Kidney (tissue), 14 donors: ENCODE measurements around the gene MATR3. TPM values are rescaled to one million over a fixed set of nuclear protein-coding genes. Genes with fewer than 3 reads are reported as not detected.

Experiments used
- DNase-seq, 5 donors: peaks; one replicate each; pipeline ENCODE4 v3.0.0-alpha.2; 2013 to 2020
- FAIRE-seq: peaks from 2 replicates; lab custom pipeline; 2012; peaks lifted over from hg19 to GRCh38; lab: Jason Lieb, UNC
- H3K27ac ChIP-seq, 2 donors: one replicate each; pipeline ENCODE4 v1.7.0; 2013; ENCODE audit warnings: low read depth in 2 of 2, low read length in 2 of 2, inconsistent platforms in 1 of 2
- H3K27me3 ChIP-seq: one replicate; pipeline ENCODE4 v1.7.1; 2013; ENCODE audit warnings: low read length, inconsistent platforms; ENCODE audit not compliant: control insufficient read depth, insufficient read depth
- H3K36me3 ChIP-seq, 3 donors: one replicate each; pipeline versions ENCODE4 v1.7.0 to v1.7.1; 2013; ENCODE audit warnings: low read length in 3 of 3, control low read depth in 1 of 3, inconsistent platforms in 1 of 3; ENCODE audit not compliant: insufficient read depth in 3 of 3, control insufficient read depth in 2 of 3
- H3K4me1 ChIP-seq, 3 donors: one replicate each; pipeline versions ENCODE4 v1.7.0 to v1.7.1; 2013; ENCODE audit warnings: low read length in 3 of 3, inconsistent platforms in 1 of 3, low read depth in 1 of 3; ENCODE audit not compliant: control insufficient read depth in 2 of 3, insufficient read depth in 2 of 3
- H3K4me3 ChIP-seq, 3 donors: one replicate each; pipeline versions ENCODE4 v1.7.0 to v1.8.1; 2013; ENCODE audit warnings: low read length in 3 of 3, control low read depth in 1 of 3, inconsistent platforms in 1 of 3
- H3K9ac ChIP-seq, 3 donors: one replicate each; pipeline versions ENCODE4 v1.7.0 to v1.7.1; 2013; ENCODE audit warnings: low read length in 3 of 3, control low read depth in 1 of 3, inconsistent platforms in 1 of 3
- H3K9me3 ChIP-seq, 3 donors: one replicate each; pipeline versions ENCODE4 v1.7.0 to v1.7.1; 2013; ENCODE audit warnings: low read length in 3 of 3, control low read depth in 1 of 3, inconsistent platforms in 1 of 3; ENCODE audit not compliant: control insufficient read depth in 2 of 3, insufficient read depth in 1 of 3
- CTCF ChIP-seq: IDR thresholded peaks from 3 replicates; pipeline ENCODE4 v1.5.1; 2012; ENCODE audit warnings: mild to moderate bottlenecking, moderate library complexity, borderline replicate concordance; ENCODE audit not compliant: insufficient read depth; ENCODE audit errors: extremely low read depth
- intact Hi-C: fragments of 100-400 bp; cut with DNase I; formaldehyde crosslinking; loops from one replicate; pipeline ENCODE4 v1.11.1; 2022
- polyA plus RNA-seq: library from polyadenylated mRNA; stranded (reverse); fragments of 350-450 nt; fragmentation: Illumina TruSeq; extraction: RNeasy Lipid Tissue Mini Kit (QIAGEN cat#74804); gene quantifications from one replicate; pipeline ENCODE4 v1.2.3, GENCODE V29; 2014; ENCODE audit warnings: low read depth, low replicate concordance; ENCODE audit not compliant: insufficient read depth
- total RNA-seq: library from RNA; stranded (reverse); fragmentation: NEBNext Ultra II Directional; extraction: Animal tissue kit (Norgen Biotek cat#: 25700); gene quantifications from one replicate; pipeline ENCODE4 v1.2.1, GENCODE V29; 2021
- donor health status: control.
- donor health status: control.
- donor health status: control.
- donor health status: control.
- donor health status: control.
- donor health status: DM: yes; HTN: yes; CAD: no.
- donor health status: Normal renal cell carcinoma (clear cell type).

Gene MATR3
- total and polyA plus RNA-seq, 2 donors from 2014 or later, result 124 to 215 TPM

- no peak overlapping the region for H3K9ac ChIP-seq
- intact Hi-C loops, result no loop called here
- peaks cover 0 to 17% (median 14%) of the 10 kb centered on the region in 3 donors for H3K4me1 ChIP-seq
- DNase-seq (peak in 1 of 5 donors; percentile 2), FAIRE-seq (no peak)
- no peaks in the 10 kb centered on the region for H3K27me3 ChIP-seq
- H3K9me3 ChIP-seq, result no peaks in the 10 kb centered on the region
- H3K36me3 ChIP-seq, result no peaks in the 10 kb centered on the region
- no peak overlapping the region for H3K27ac ChIP-seq
- no peak for TF ChIP-seq CTCF
- no peak overlapping the region for H3K4me3 ChIP-seq
Observed at GRCh38 chr5:139275536-139275935, 18.0 kb upstream of the MATR3 start.

- FAIRE-seq, result no peak
- Histone ChIP-seq H3K4me1 (peaks cover 0 to 17% (median 14%) of the 10 kb centered on the region in 3 donors), H3K27ac (no peak overlapping the region), H3K27me3 (no peaks in the 10 kb centered on the region), H3K36me3 (no peaks in the 10 kb centered on the region), H3K9ac (no peak overlapping the region), H3K9me3 (no peaks in the 10 kb centered on the region), H3K4me3 (no peak overlapping the region)
- peak in 1 of 5 donors; percentile 25 for DNase-seq
- intact Hi-C loops, result no loop called here
- no peak for TF ChIP-seq CTCF
Observed at GRCh38 chr5:139275956-139276355, 17.6 kb upstream of the MATR3 start.

GRCh38 chr5:139276426-139276825, 17.1 kb upstream of the MATR3 start:
- no peak overlapping the region for H3K9ac ChIP-seq
- H3K27ac ChIP-seq, result no peak overlapping the region
- peaks cover 0 to 14% (median 12%) of the 10 kb centered on the region in 3 donors for H3K4me1 ChIP-seq
- no peak overlapping the region for H3K4me3 ChIP-seq
- FAIRE-seq (no peak), DNase-seq (peak in 1 of 5 donors; percentile 6)
- no peak for TF ChIP-seq CTCF
- intact Hi-C loops, result no loop called here
- H3K27me3 ChIP-seq, result no peaks in the 10 kb centered on the region
- no peaks in the 10 kb centered on the region for H3K36me3 ChIP-seq
- H3K9me3 ChIP-seq, result no peaks in the 10 kb centered on the region

GRCh38 chr5:139277171-139277570, 16.4 kb upstream of the MATR3 start:
- H3K4me1 ChIP-seq, result peaks cover 0 to 14% (median 7%) of the 10 kb centered on the region in 3 donors
- H3K27me3 ChIP-seq, result no peaks in the 10 kb centered on the region
- no peak for TF ChIP-seq CTCF
- no peaks in the 10 kb centered on the region for H3K36me3 ChIP-seq
- no peak overlapping the region for H3K27ac ChIP-seq
- H3K9ac ChIP-seq, result no peak overlapping the region
- peak in 1 of 5 donors; percentile 7 for DNase-seq
- H3K4me3 ChIP-seq, result no peak overlapping the region
- no peaks in the 10 kb centered on the region for H3K9me3 ChIP-seq
- intact Hi-C loops, result no loop called here
- no peak for FAIRE-seq
